ENCODE results near the gene CDC25A.
"Not testable (repeated sequence)": the region's sequence is repeated elsewhere in the genome, so short reads cannot be mapped to it uniquely, and the experiment has no call there.

CDC25A gene

GRCh38 chr3:48112813-48113212, 75.4 kb downstream of the CDC25A start:
- Mint-ChIP-seq H3K4me1 (peaks cover 16% of the 10 kb centered on the region), H3K27ac (no peak overlapping the region), H3K9me3 (no peaks in the 10 kb centered on the region), H3K4me3 (peak overlapping the region; percentile 15), H3K36me3 (no peaks in the 10 kb centered on the region)
- DNase-seq (ENCODE audit: low spot score in 2 of 2) (no peak), ATAC-seq (no peak)

DNA sequence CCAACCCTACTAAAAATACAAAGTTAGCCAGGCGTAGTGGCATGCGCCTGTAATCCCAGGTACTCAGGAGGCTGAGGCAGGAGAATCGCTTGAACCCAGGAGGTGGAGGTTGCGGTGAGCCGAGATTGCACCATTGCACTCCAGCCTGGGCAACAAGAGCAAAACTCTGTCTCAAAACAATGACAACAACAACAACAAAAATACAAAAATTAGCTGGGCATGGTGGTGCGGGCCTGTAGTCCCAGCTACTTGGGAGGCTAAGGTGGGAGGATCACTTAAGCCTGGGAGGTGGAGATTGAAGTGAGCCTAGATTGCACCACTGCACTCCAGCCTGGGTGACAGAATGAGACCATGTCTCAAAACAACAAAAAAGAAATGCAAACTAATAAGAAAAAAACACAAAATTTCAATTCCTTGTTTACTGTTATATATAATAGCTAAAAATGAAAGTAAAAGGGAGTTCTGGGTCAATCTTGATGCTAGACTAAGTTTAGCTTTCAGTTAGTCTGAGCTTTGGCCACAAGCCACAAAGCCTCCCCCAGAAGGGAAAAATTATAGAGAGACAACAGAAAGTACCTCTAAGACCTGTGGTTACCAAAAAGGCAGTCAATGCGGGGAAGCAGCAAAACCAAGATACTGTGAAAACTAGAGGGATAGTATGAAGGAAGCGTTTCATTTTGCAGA, 76.0 kb downstream of the CDC25A start:
- Mint-ChIP-seq H3K4me3 (peak overlapping the region; percentile 15), H3K4me1 (peaks cover 16% of the 10 kb centered on the region)
- H3K27ac Mint-ChIP-seq, H3K9me3 Mint-ChIP-seq, H3K36me3 Mint-ChIP-seq: not testable (repeated sequence)
- DNase-seq (ENCODE audit: low spot score in 2 of 2), result peak; percentile 24 to 72
- peak; percentile 98 for ATAC-seq

DNA sequence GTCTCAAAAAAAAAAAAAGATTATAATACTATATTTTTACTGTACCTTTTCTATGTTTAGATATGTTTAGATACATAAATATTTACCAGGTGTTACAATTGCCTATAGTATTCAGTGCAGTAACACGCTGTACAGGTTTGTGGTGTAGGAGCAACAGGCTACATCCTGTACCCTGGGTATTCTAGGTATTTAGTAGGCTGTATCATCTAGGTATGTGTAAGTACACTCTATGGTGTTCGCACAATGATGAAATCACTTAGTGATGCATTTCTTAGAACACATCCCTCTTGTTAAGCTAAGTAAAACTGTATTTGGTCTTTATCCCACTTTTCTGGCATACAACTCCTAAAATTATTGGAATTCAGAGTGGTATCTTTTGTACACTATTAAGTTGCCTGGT, 77.8 kb downstream of the CDC25A start:
- ATAC-seq (peak; percentile 49), DNase-seq (ENCODE audit: low spot score in 2 of 2) (no peak)
- no peak overlapping the region for H3K4me3 Mint-ChIP-seq
- peaks cover 12% of the 10 kb centered on the region for H3K4me1 Mint-ChIP-seq
- no peaks in the 10 kb centered on the region for H3K9me3 Mint-ChIP-seq
- H3K36me3 Mint-ChIP-seq, result no peaks in the 10 kb centered on the region
- no peak overlapping the region for H3K27ac Mint-ChIP-seq

GRCh38 chr3:48107227-48107626, 81.0 kb downstream of the CDC25A start:
- no peaks in the 10 kb centered on the region for H3K36me3 Mint-ChIP-seq

More at GRCh38 chr3:48107227-48107626, 81.0 kb downstream of the CDC25A start:
- Mint-ChIP-seq H3K27ac (no peak overlapping the region), H3K9me3 (no peaks in the 10 kb centered on the region), H3K4me1 (peaks cover 3% of the 10 kb centered on the region), H3K4me3 (no peak overlapping the region)
- DNase-seq (ENCODE audit: low spot score in 2 of 2) (no peak), ATAC-seq (no peak)

Data from stimulated activated effector memory CD8-positive, alpha-beta T cell treated with anti-CD3 and anti-CD28 coated beads, Interleukin-12 subunit alpha, Interleukin-12 subunit beta, amount 100 ng/mL, for 72 hours (primary cell).